Lower lobe of right lung (tissue), 2 donors: ENCODE measurements around the gene ZFHX3. TPM values are rescaled to one million over a fixed set of nuclear protein-coding genes. Genes with fewer than 3 reads are reported as not detected.

Experiments
- ATAC-seq, 2 donors: fragments of 200-7000 bp; cut with Tn5 transposase; one replicate each; pipeline ENCODE4 v1.9.1; 2020 to 2022; ENCODE audit warnings: mild to moderate bottlenecking in 2 of 2, moderate library complexity in 2 of 2
- DNase-seq: peaks from one replicate; pipeline ENCODE4 v3.0.0-alpha.2; 2020
- H3K27ac ChIP-seq: fragments of 200-600 bp; one replicate; pipeline ENCODE4 v1.8.0; 2022
- H3K27me3 ChIP-seq: fragments of 200-600 bp; one replicate; pipeline ENCODE4 v1.8.0; 2022; ENCODE audit warnings: low read depth
- H3K36me3 ChIP-seq: fragments of 200-600 bp; one replicate; pipeline ENCODE4 v1.8.0; 2022; ENCODE audit warnings: mild to moderate bottlenecking
- H3K4me1 ChIP-seq: fragments of 200-600 bp; one replicate; pipeline ENCODE4 v1.8.0; 2022
- H3K4me3 ChIP-seq: fragments of 200-600 bp; one replicate; pipeline ENCODE4 v1.8.0; 2022; ENCODE audit warnings: mild to moderate bottlenecking
- H3K9me3 ChIP-seq: fragments of 200-600 bp; one replicate; pipeline ENCODE4 v1.8.0; 2022
- intact Hi-C: fragments of 100-400 bp; cut with DNase I; formaldehyde crosslinking; loops from one replicate; pipeline ENCODE4 v1.11.0; 2022
- total RNA-seq: library from RNA; stranded (reverse); fragmentation: NEBNext Ultra II Directional; extraction: Animal tissue kit (Norgen Biotek cat#: 25700); gene quantifications from one replicate; pipeline ENCODE4 v1.2.1, GENCODE V29; 2021
- TF ChIP-seq, protein P1 (sequence below): fragments of 200-600 bp; IDR thresholded peaks from one replicate; pipeline ENCODE4 v1.8.0; 2022; ENCODE audit warnings: antibody characterized with exemption, mild to moderate bottlenecking
- donor health status: DM: no; HTN: yes; CAD: no; lungs with severe emphysema.

Gene ZFHX3
- total RNA-seq, 1 donor from 2014 or later = 29.3 TPM

GRCh38 chr16:73049511-73049910 lies 1.6 kb upstream of the ZFHX3 start:
- H3K27ac ChIP-seq = peak overlapping the region; percentile 95

GRCh38 chr16:73049091-73049490 lies 1.2 kb upstream of the ZFHX3 start:
- no peaks in the 10 kb centered on the region for H3K9me3 ChIP-seq
- peaks cover 86% of the 10 kb centered on the region for H3K4me1 ChIP-seq
- intact Hi-C loops = no loop called here
- TF ChIP-seq, protein P1, sequence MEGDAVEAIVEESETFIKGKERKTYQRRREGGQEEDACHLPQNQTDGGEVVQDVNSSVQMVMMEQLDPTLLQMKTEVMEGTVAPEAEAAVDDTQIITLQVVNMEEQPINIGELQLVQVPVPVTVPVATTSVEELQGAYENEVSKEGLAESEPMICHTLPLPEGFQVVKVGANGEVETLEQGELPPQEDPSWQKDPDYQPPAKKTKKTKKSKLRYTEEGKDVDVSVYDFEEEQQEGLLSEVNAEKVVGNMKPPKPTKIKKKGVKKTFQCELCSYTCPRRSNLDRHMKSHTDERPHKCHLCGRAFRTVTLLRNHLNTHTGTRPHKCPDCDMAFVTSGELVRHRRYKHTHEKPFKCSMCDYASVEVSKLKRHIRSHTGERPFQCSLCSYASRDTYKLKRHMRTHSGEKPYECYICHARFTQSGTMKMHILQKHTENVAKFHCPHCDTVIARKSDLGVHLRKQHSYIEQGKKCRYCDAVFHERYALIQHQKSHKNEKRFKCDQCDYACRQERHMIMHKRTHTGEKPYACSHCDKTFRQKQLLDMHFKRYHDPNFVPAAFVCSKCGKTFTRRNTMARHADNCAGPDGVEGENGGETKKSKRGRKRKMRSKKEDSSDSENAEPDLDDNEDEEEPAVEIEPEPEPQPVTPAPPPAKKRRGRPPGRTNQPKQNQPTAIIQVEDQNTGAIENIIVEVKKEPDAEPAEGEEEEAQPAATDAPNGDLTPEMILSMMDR = no peak
- ATAC-seq (no peak), DNase-seq (no peak)
- no peaks in the 10 kb centered on the region for H3K36me3 ChIP-seq
- H3K27ac ChIP-seq = peak overlapping the region; percentile 95
- H3K4me3 ChIP-seq = peak overlapping the region; percentile 79
- no peaks in the 10 kb centered on the region for H3K27me3 ChIP-seq

More at GRCh38 chr16:73049511-73049910, 1.6 kb upstream of the ZFHX3 start:
- ATAC-seq (no peak), DNase-seq (no peak)
- Histone ChIP-seq H3K36me3 (no peaks in the 10 kb centered on the region), H3K4me1 (peaks cover 86% of the 10 kb centered on the region), H3K27me3 (no peaks in the 10 kb centered on the region), H3K9me3 (no peaks in the 10 kb centered on the region), H3K4me3 (no peak overlapping the region)
- TF ChIP-seq, protein P1 = no peak
- intact Hi-C loops = no loop called here

DNA sequence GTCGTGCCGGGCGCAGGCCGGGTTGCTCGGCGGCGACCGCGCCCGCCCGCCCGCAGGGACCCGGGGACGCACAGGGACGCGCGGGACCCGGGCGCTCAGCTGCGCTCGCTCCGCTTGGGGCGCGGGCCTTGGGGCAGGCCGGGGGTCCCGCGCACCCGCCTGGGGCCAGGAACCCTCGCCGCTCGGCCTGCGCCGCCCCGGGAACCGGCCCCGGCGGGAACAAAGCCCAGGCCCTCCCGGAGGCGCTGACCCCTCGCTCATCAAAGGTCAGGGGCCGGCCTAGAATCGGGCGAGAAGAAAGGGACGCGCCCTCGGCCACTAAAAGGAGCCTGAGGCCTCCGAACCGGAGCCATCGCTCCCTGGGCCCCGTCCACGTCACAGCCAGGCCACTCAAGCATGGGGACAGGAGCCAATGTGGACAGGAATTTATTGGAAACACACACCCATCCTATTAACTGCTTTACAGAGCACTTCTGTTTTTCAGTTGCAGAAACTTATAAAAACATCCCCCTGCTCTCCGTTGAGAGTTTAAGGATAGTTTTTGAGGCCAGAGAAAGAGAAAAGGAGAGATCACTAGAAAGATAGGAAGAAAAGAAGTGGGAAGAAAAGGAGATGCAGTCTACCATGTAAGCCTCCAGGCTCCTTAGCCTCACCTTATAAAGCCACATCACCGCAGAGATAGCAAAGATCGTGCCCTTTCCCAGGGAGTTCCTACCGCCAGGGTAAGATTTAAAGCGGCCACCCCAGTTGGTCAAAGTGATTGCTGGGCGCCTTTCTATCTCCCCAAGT lies 558 bp upstream of the ZFHX3 start:
- ATAC-seq (peak; percentile 69 to 73), DNase-seq (peak; percentile 83)
- TF ChIP-seq, protein P1 = no peak
- H3K27me3 ChIP-seq = no peaks in the 10 kb centered on the region
- H3K9me3 ChIP-seq = no peaks in the 10 kb centered on the region
- intact Hi-C loops = no loop called here
- H3K4me3 ChIP-seq = peak overlapping the region; percentile 79
- no peaks in the 10 kb centered on the region for H3K36me3 ChIP-seq
- peak overlapping the region; percentile 95 for H3K27ac ChIP-seq
- H3K4me1 ChIP-seq = peaks cover 86% of the 10 kb centered on the region

DNA sequence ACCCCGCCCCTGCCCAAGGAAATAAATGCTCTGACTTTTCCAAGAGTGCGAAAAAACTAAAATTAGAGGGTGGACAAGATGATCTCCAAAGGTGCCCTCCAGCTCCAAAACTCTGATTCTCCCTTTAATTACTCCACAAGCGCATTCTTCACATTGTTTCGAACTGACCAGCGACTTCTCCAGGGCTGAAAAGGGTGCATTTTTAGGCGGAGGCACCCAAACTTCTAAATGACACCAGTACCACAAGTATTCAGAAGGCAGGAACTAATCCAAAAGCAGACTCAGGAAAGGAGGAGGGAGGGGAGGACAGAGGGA lies 750 bp downstream of the ZFHX3 start:
- DNase-seq = no peak
- no peak for ATAC-seq
- intact Hi-C loops = no loop called here
- H3K27ac ChIP-seq = peak overlapping the region; percentile 95
- H3K36me3 ChIP-seq = no peaks in the 10 kb centered on the region
- TF ChIP-seq, protein P1 = no peak
- peaks cover 77% of the 10 kb centered on the region for H3K4me1 ChIP-seq
- no peaks in the 10 kb centered on the region for H3K27me3 ChIP-seq
- H3K4me3 ChIP-seq = peak overlapping the region; percentile 79
- H3K9me3 ChIP-seq = no peaks in the 10 kb centered on the region

GRCh38 chr16:73046849-73047214 lies 1.1 kb downstream of the ZFHX3 start:
- intact Hi-C loops = no loop called here
- TF ChIP-seq, protein P1 = no peak
- H3K36me3 ChIP-seq = no peaks in the 10 kb centered on the region
- DNase-seq (no peak), ATAC-seq (no peak)
- H3K4me3 ChIP-seq = peak overlapping the region; percentile 79
- H3K27ac ChIP-seq = peak overlapping the region; percentile 95
- H3K27me3 ChIP-seq = no peaks in the 10 kb centered on the region
- H3K9me3 ChIP-seq = no peaks in the 10 kb centered on the region
- H3K4me1 ChIP-seq = peaks cover 77% of the 10 kb centered on the region
